ENCODE results near the gene BRICD5.

DNA sequence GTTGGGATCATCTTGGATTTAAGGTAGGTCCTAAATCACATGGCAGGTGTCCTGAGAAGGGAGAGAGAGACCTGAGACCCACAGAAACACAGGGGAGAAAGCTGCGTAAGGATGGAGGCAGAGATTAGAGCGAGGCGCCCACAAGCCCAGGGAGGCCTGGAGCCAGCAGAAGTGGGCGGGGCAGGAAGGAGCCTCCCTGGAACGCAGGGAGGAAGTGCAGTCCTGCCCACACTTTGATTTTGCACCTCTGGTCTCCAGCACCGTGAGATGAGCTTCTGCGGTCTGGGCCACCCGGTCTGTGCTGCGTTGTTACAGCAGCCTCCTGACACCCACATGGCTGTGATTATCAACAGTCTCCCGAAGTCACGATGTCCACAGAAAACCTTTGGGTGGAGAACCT lies 31.9 kb upstream of the BRICD5 start:
- TF ChIP-seq POLR2A (IDR thresholded peaks at IDR 0.05; ENCODE audit: low read depth, low read length) (no peak), POLR2AphosphoS5 (IDR thresholded peaks at IDR 0.05; ENCODE audit: low read depth, low read length) (no peak)

Measured in GM12891 (cell line).